HepG2 (cell line): ENCODE measurements around the gene TRIM44. TPM values are rescaled to one million over a fixed set of nuclear protein-coding genes. Genes with fewer than 3 reads are reported as not detected.

Experiments
- ATAC-seq: fragments of 200-7000 bp; cut with Tn5 transposase; 3 replicates; pipeline ENCODE4 v1.9.1; 2020; ENCODE audit warnings: mild to moderate bottlenecking, moderate library complexity
- BruUV-seq: library from RNA; stranded (reverse); fragments of 400-500 nt; replicated peaks from 2 replicates; lab custom pipeline; 2021; lab: Mats Ljungman, UMichigan
- CTCF ChIA-PET: fragments of 300-600 bp; formaldehyde crosslinking; extraction: SDS; loops from one replicate; lab custom pipeline; 2021; ENCODE audit warnings: low total read pairs, inconsistent platforms, low intra/inter-chr PET ratio; lab: Yijun Ruan, JAX
- POLR2A ChIA-PET: fragments of 350-600 bp; sonication (Branson Sonifier 250); formaldehyde crosslinking; loops from one replicate; lab custom pipeline; 2020; ENCODE audit warnings: antibody characterized with exemption, inconsistent platforms; lab: Yijun Ruan, JAX
- DNase-seq: peaks from one replicate; pipeline ENCODE4 v3.0.0-alpha.2; 2015; ENCODE audit warnings: low spot score
- FAIRE-seq: peaks from 3 replicates; lab custom pipeline; 2011; peaks lifted over from hg19 to GRCh38; lab: Jason Lieb, UNC
- H2AFZ ChIP-seq: one replicate; pipeline ENCODE4 v1.6.1; 2011; ENCODE audit warnings: low read length, inconsistent platforms
- H3K27ac ChIP-seq: fragments of 300-600 bp; 3 replicates; pipeline ENCODE4 v1.8.0; 2011; ENCODE audit warnings: mixed run types, mild to moderate bottlenecking, mixed read lengths, low read length, inconsistent platforms; ENCODE audit not compliant: insufficient read depth; ENCODE audit errors: extremely low read length
- H3K27me3 ChIP-seq, 2 experiments: fragments of 200-600 bp in 1 of 2; 2 replicates in 1 of 2; 3 replicates in 1 of 2; pipeline versions ENCODE4 v1.6.0 to v1.8.0; 2011; ENCODE audit warnings: low read length in 2 of 2, mild to moderate bottlenecking in 2 of 2, moderate library complexity in 2 of 2, inconsistent platforms in 1 of 2; ENCODE audit not compliant: insufficient read depth in 2 of 2, control insufficient read depth in 1 of 2
- H3K36me3 ChIP-seq, 2 experiments: fragments of 200-600 bp in 1 of 2; replicated peaks in 1 of 2; 2 replicates in 1 of 2; 3 replicates in 1 of 2; pipeline versions ENCODE4 v1.5.1 to v1.8.0; 2011; ENCODE audit warnings: low read length in 2 of 2, inconsistent platforms in 1 of 2; ENCODE audit not compliant: insufficient read depth in 2 of 2, control insufficient read depth in 1 of 2
- H3K4me1 ChIP-seq: 2 replicates; pipeline ENCODE4 v1.5.1; 2012; ENCODE audit warnings: low read length, inconsistent platforms; ENCODE audit not compliant: insufficient read depth
- H3K4me2 ChIP-seq: 2 replicates; pipeline ENCODE4 v1.6.0; 2011; ENCODE audit warnings: low read depth, low read length, inconsistent platforms
- H3K4me3 ChIP-seq, 3 experiments: fragments of 200-600 bp in 1 of 3; sonication (generic), shearing (Covaris generic) in 1 of 3; replicated peaks in 1 of 3; 2 replicates each; pipeline ENCODE4 v1.5.1; 2011 to 2016; ENCODE audit warnings: low read length in 3 of 3, inconsistent platforms in 2 of 3, low read depth in 2 of 3, mild to moderate bottlenecking in 2 of 3, control low read depth in 1 of 3, mixed read lengths in 1 of 3; ENCODE audit not compliant: insufficient read depth in 1 of 3
- H3K79me2 ChIP-seq: one replicate; pipeline ENCODE4 v1.6.1; 2011; ENCODE audit warnings: low read length, inconsistent platforms; ENCODE audit not compliant: insufficient read depth
- H3K9ac ChIP-seq: 2 replicates; pipeline ENCODE4 v1.6.0; 2011; ENCODE audit warnings: mild to moderate bottlenecking, low read depth, low read length, inconsistent platforms; ENCODE audit not compliant: insufficient read depth
- H3K9me3 ChIP-seq: 2 replicates; pipeline ENCODE4 v1.5.1; 2012; ENCODE audit warnings: mild to moderate bottlenecking, low read length
- H4K20me1 ChIP-seq: 2 replicates; pipeline ENCODE4 v1.6.0; 2011; ENCODE audit warnings: inconsistent platforms, mild to moderate bottlenecking, low read length, moderate library complexity; ENCODE audit not compliant: insufficient read depth
- DNMT3B ChIP-seq: conservative IDR thresholded peaks from 2 replicates; pipeline ENCODE4 v1.6.1; 2016; ENCODE audit warnings: missing biosample characterization, control low read depth
- ETV6 ChIP-seq: sonication (generic); formaldehyde crosslinking; conservative IDR thresholded peaks from 2 replicates; pipeline ENCODE4 v1.4.0; 2020; ENCODE audit warnings: missing genetic modification reagents
- HDAC1 ChIP-seq: sonication (generic); formaldehyde crosslinking; IDR thresholded peaks from 2 replicates; pipeline ENCODE4 v1.5.1; 2020; ENCODE audit warnings: mild to moderate bottlenecking, missing genetic modification reagents
- HDAC6 ChIP-seq: fragments of 200-600 bp; sonication (generic); IDR thresholded peaks from 2 replicates; pipeline ENCODE4 v1.7.0; 2017; ENCODE audit warnings: mild to moderate bottlenecking, antibody characterized with exemption, low read length, low read depth
- HNRNPH1 ChIP-seq: fragments of 200-400 bp; formaldehyde crosslinking; optimal IDR thresholded peaks from 2 replicates; pipeline ENCODE3; 2017; ENCODE audit warnings: mild to moderate bottlenecking, low read depth, low read length
- MAF1 ChIP-seq: sonication (generic); formaldehyde crosslinking; IDR thresholded peaks from 2 replicates; pipeline ENCODE4 v1.5.0; 2020; ENCODE audit warnings: missing genetic modification reagents, borderline replicate concordance
- NFKB2 ChIP-seq: sonication (generic); formaldehyde crosslinking; IDR thresholded peaks from 2 replicates; pipeline ENCODE4 v1.4.0; 2020; ENCODE audit warnings: missing genetic modification reagents, borderline replicate concordance
- NONO ChIP-seq, 2 experiments: fragments of 450-650 bp in 1 of 2; sonication (generic) in 1 of 2; formaldehyde crosslinking in 1 of 2; IDR thresholded peaks in 1 of 2; conservative IDR thresholded peaks in 1 of 2; 2 replicates each; pipeline versions ENCODE4 v1.6.1 to v1.8.0; 2017 to 2022; ENCODE audit warnings: mild to moderate bottlenecking in 1 of 2, missing genetic modification reagents in 1 of 2, moderate library complexity in 1 of 2
- RBM39 ChIP-seq: fragments of 200-400 bp; formaldehyde crosslinking; IDR thresholded peaks from one replicate; pipeline ENCODE4 v1.6.1; 2018; ENCODE audit warnings: antibody characterized with exemption, mild to moderate bottlenecking, low read depth, low read length; ENCODE audit not compliant: poor library complexity, severe bottlenecking
- WIZ ChIP-seq: sonication (generic); formaldehyde crosslinking; IDR thresholded peaks from 2 replicates; pipeline ENCODE4 v1.5.1; 2020; ENCODE audit warnings: mild to moderate bottlenecking, missing genetic modification reagents
- ZBTB34 ChIP-seq: sonication (generic); formaldehyde crosslinking; IDR thresholded peaks from 2 replicates; pipeline ENCODE4 v1.8.0; 2022; ENCODE audit warnings: mild to moderate bottlenecking, missing genetic modification reagents
- ZFP91 ChIP-seq: sonication (generic); formaldehyde crosslinking; IDR thresholded peaks from 2 replicates; pipeline ENCODE4 v1.9.0; 2022; ENCODE audit warnings: missing genetic modification reagents, mild to moderate bottlenecking, borderline replicate concordance
- ZNF136 ChIP-seq: sonication (generic); formaldehyde crosslinking; IDR thresholded peaks from 2 replicates; pipeline ENCODE4 v1.8.1; 2022; ENCODE audit warnings: low read depth, mild to moderate bottlenecking, moderate library complexity, missing genetic modification reagents
- ZNF24 ChIP-seq: fragments of 450-650 bp; IDR thresholded peaks from 2 replicates; pipeline ENCODE4 v1.6.1; 2017; ENCODE audit warnings: antibody characterized with exemption, mild to moderate bottlenecking
- ZNF331 ChIP-seq: sonication (generic); formaldehyde crosslinking; IDR thresholded peaks from 2 replicates; pipeline ENCODE4 v1.4.0; 2020; ENCODE audit warnings: missing genetic modification reagents
- ZNF557 ChIP-seq: sonication (generic); formaldehyde crosslinking; IDR thresholded peaks from 2 replicates; pipeline ENCODE4 v1.4.0; 2020; ENCODE audit warnings: missing genetic modification reagents
- ZNF674 ChIP-seq: sonication (generic); formaldehyde crosslinking; IDR thresholded peaks from 2 replicates; pipeline ENCODE4 v1.5.0; 2020; ENCODE audit warnings: low read depth, mild to moderate bottlenecking, missing genetic modification reagents
- ZNF709 ChIP-seq: sonication (generic); formaldehyde crosslinking; IDR thresholded peaks from 2 replicates; pipeline ENCODE4 v1.5.0; 2020; ENCODE audit warnings: mild to moderate bottlenecking, missing genetic modification reagents
- ZNF800 ChIP-seq: sonication (generic); formaldehyde crosslinking; IDR thresholded peaks from 2 replicates; pipeline ENCODE4 v1.4.0; 2020; ENCODE audit warnings: missing genetic modification reagents
- in situ Hi-C: cut with HindIII; loops from 2 replicates; pipeline ENCODE4 v1.10.0; 2017; ENCODE audit warnings: low pct_unique_long_range_greater_than_20kb; ENCODE audit not compliant: extremely low pct_ligation_motif_present
- intact Hi-C: fragments of 100-400 bp; cut with micrococcal nuclease; formaldehyde crosslinking; loops from one replicate; pipeline ENCODE4 v1.10.0; 2022; ENCODE audit not compliant: unreplicated experiment
- polyA plus RNA-seq, 8 experiments: library from polyadenylated mRNA; depleted of rRNA in 3 of 8; stranded (reverse) in 7 of 8; unstranded in 1 of 8; fragments of >200 nt; fragmentation: Illumina TruSeq in 4 of 8; extraction: Trizol in 4 of 8; gene quantifications; 2 replicates each; pipeline versions ENCODE4 v1.2.1 to v1.2.3, GENCODE V29; 2011 to 2016; ENCODE audit warnings: low read depth in 4 of 8, missing spikeins in 1 of 8, mixed read lengths in 1 of 8; ENCODE audit not compliant: insufficient read depth in 1 of 8
- total RNA-seq, 5 experiments: library from RNA; depleted of rRNA; stranded (reverse); fragments of >200 nt; fragmentation: Illumina TruSeq; extraction: Trizol; gene quantifications; 2 replicates each; pipeline ENCODE4 v1.2.3, GENCODE V29; 2016; ENCODE audit warnings: low read depth in 1 of 5

The TRIM44 gene
- total and polyA plus RNA-seq, 2 of the 13 experiments (the other 11 are each of a cell fraction or from before 2014, with no cell fraction given) = 22.7 to 50.3 TPM

GRCh38 chr11:35624316-35624715 is 38.3 kb upstream of the TRIM44 start (continued):
- TF ChIP-seq WIZ (CRISPR knock-in tag) (no peak), NFKB2 (CRISPR knock-in tag) (no peak), NONO (IDR thresholded peaks at IDR 0.05) (no peak), NONO (CRISPR knock-in tag; conservative IDR thresholded peaks at IDR 0.05) (no peak), ZNF800 (CRISPR knock-in tag) (no peak), ZNF557 (CRISPR knock-in tag) (no peak), MAF1 (no peak), ETV6 (CRISPR knock-in tag) (no peak), ZNF709 (CRISPR knock-in tag) (no peak), RBM39 (no peak)
- TF ChIP-seq, all 625 proteins: peak for 0

- Histone ChIP-seq H3K27me3 (peaks cover 0 to 17% of the 10 kb centered on the region in 2 experiments; a peak in 2 of 5 replicates), H2AFZ (no peak overlapping the region), H3K9me3 (no peaks in the 10 kb centered on the region), H3K79me2 (no peaks in the 10 kb centered on the region), H3K27ac (no peak overlapping the region), H3K9ac (no peak overlapping the region), H3K4me1 (peaks cover 6% of the 10 kb centered on the region; the same call in 1 of the 2 replicates), H3K4me3 (no peak overlapping the region), H3K36me3 (no peaks in the 10 kb centered on the region), H3K4me2 (no peak overlapping the region), H4K20me1 (no peaks in the 10 kb centered on the region)
- no TSS peak for BruUV-seq
- POLR2A ChIA-PET = interaction anchor here (0.7 kb wide), 1 partner anchor 219 kb away, joined by 3 read pairs; no protein-coding TSS in a partner anchor
- no peak for DNase-seq
- ATAC-seq = no peak
- in situ Hi-C loops (loop anchor here (25.0 kb wide), 1 partner anchor 863 kb away; no protein-coding TSS in a partner anchor), intact Hi-C loops (no loop called here)
- CTCF ChIA-PET = no interaction called here
- no peak for FAIRE-seq
- TF ChIP-seq ZNF24 (no peak), DNMT3B (no peak), ZBTB34 (CRISPR knock-in tag) (no peak), ZNF331 (CRISPR knock-in tag) (no peak), HDAC1 (no peak), HNRNPH1 (no peak), HDAC6 (no peak), ZNF674 (CRISPR knock-in tag) (no peak), ZNF136 (CRISPR knock-in tag) (no peak), ZFP91 (no peak)
Measured at GRCh38 chr11:35624781-35625180, 37.8 kb upstream of the TRIM44 start.
